ENCODE measurements around the gene TAF11L12.
"Not testable (repeated sequence)": the region's sequence is repeated elsewhere in the genome, so short reads cannot be mapped to it uniquely, and the experiment has no call there.

Gene TAF11L12

DNA sequence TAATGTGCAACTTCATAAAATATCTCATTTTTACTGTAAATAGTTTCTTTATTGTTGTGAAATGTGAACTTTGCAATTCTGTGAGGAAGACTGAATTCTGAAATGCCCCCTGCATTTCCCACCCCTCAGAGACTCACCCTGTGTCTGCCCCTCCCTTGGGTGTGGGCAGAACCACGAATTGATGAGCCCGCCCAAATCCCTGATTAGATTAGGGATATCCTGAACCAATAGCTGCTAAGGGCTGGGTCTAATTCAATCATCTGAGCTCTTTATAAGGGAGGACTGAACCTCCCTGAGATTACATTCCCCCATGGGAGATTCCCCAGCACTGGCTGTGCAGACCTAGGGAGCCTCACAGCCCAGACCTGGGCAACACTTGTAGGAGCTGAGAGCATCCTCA, at the start of gene TAF11L12:
Gene TAF11L12, plus strand, starts transcription at position 301 of the 400 bp plus-strand sequence.
- H3K9me3 ChIP-seq (ENCODE audit: control insufficient read depth, insufficient read depth, low read length); H3K9ac ChIP-seq (ENCODE audit: low read depth, low read length); H3K36me3 ChIP-seq (ENCODE audit: insufficient read depth, low read length); H3K4me1 ChIP-seq (ENCODE audit: insufficient read depth, low read length): not testable (repeated sequence)

DNA sequence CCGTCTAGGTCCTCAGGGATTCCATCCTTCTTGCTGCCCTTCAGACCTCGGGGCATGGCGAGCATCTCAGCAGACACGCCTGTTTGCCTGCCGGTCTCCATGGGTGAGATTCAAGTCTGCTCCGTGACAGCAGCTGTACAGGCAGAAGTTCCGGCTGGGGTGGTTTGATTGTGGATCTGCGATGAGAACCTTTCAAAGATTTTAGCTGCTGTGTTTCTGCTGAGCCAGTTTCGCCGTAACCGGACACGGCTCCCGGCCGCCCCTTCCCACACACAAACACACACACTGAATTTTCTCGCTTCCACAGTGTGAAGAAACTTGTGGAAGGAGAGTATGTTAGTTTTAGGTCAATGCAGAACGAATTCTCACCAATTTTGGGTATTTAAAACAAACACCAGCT, 24.5 kb upstream of the TAF11L12 start, which contains the start of gene TAF11L7:
Gene TAF11L7, minus strand, starts transcription at position 101 of the 400 bp plus-strand sequence.
- H3K9me3 ChIP-seq (ENCODE audit: control insufficient read depth, insufficient read depth, low read length); H3K9ac ChIP-seq (ENCODE audit: low read depth, low read length); H3K4me1 ChIP-seq (ENCODE audit: insufficient read depth, low read length); H3K36me3 ChIP-seq (ENCODE audit: insufficient read depth, low read length): not testable (repeated sequence)

DNA sequence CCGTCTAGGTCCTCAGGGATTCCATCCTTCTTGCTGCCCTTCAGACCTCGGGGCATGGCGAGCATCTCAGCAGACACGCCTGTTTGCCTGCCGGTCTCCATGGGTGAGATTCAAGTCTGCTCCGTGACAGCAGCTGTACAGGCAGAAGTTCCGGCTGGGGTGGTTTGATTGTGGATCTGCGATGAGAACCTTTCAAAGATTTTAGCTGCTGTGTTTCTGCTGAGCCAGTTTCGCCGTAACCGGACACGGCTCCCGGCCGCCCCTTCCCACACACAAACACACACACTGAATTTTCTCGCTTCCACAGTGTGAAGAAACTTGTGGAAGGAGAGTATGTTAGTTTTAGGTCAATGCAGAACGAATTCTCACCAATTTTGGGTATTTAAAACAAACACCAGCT, 19.3 kb upstream of the TAF11L12 start, which contains the start of gene TAF11L8:
Gene TAF11L8, minus strand, starts transcription at position 101 of the 400 bp plus-strand sequence.
- H3K9me3 ChIP-seq (ENCODE audit: control insufficient read depth, insufficient read depth, low read length); H3K36me3 ChIP-seq (ENCODE audit: insufficient read depth, low read length); H3K9ac ChIP-seq (ENCODE audit: low read depth, low read length): not testable (repeated sequence)

DNA sequence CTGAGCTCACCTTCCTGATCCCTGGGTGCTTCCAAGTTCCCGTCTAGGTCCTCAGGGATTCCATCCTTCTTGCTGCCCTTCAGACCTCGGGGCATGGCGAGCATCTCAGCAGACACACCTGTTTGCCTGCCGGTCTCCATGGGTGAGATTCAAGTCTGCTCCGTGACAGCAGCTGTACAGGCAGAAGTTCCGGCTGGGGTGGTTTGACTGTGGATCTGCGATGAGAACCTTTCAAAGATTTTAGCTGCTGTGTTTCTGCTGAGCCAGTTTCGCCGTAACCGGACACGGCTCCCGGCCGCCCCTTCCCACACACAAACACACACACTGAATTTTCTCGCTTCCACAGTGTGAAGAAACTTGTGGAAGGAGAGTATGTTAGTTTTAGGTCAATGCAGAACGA, 15.9 kb upstream of the TAF11L12 start, which contains the start of gene TAF11L9:
Gene TAF11L9, minus strand, starts transcription at position 140 of the 400 bp plus-strand sequence.
- H3K9me3 ChIP-seq (ENCODE audit: control insufficient read depth, insufficient read depth, low read length); H3K36me3 ChIP-seq (ENCODE audit: insufficient read depth, low read length); H3K4me1 ChIP-seq (ENCODE audit: insufficient read depth, low read length); H3K9ac ChIP-seq (ENCODE audit: low read depth, low read length): not testable (repeated sequence)

More for the DNA sequence above, 19.3 kb upstream of the TAF11L12 start, which contains the start of gene TAF11L8:
- not testable (repeated sequence) for H3K4me1 ChIP-seq (ENCODE audit: insufficient read depth, low read length)

DNA sequence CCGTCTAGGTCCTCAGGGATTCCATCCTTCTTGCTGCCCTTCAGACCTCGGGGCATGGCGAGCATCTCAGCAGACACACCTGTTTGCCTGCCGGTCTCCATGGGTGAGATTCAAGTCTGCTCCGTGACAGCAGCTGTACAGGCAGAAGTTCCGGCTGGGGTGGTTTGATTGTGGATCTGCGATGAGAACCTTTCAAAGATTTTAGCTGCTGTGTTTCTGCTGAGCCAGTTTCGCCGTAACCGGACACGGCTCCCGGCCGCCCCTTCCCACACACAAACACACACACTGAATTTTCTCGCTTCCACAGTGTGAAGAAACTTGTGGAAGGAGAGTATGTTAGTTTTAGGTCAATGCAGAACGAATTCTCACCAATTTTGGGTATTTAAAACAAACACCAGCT, 12.5 kb upstream of the TAF11L12 start, which contains the start of gene TAF11L10:
Gene TAF11L10, minus strand, starts transcription at position 101 of the 400 bp plus-strand sequence.
- H3K4me1 ChIP-seq (ENCODE audit: insufficient read depth, low read length); H3K9ac ChIP-seq (ENCODE audit: low read depth, low read length); H3K9me3 ChIP-seq (ENCODE audit: control insufficient read depth, insufficient read depth, low read length); H3K36me3 ChIP-seq (ENCODE audit: insufficient read depth, low read length): not testable (repeated sequence)

DNA sequence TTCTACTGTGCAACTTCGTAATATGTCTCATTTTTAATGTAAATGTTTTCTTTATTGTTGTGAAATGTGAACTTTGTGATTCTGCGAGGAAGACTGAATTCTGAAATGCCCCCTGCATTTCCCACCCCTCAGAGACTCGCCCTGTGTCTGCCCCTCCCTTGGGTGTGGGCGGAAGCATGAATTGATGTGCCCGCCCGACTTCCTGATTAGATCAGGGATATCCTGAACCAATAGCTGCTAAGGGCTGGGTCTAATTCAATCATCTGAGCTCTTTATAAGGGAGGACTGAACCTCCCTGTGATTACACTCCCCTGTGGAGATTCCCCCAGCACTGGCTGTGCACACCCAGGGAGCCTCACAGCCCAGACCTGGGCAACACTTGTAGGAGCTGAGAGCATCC, 6.3 kb upstream of the TAF11L12 start, which contains the start of gene TAF11L11:
Gene TAF11L11, plus strand, starts transcription at position 304 of the 400 bp plus-strand sequence.
- H3K9ac ChIP-seq (ENCODE audit: low read depth, low read length) = not testable (repeated sequence)

DNA sequence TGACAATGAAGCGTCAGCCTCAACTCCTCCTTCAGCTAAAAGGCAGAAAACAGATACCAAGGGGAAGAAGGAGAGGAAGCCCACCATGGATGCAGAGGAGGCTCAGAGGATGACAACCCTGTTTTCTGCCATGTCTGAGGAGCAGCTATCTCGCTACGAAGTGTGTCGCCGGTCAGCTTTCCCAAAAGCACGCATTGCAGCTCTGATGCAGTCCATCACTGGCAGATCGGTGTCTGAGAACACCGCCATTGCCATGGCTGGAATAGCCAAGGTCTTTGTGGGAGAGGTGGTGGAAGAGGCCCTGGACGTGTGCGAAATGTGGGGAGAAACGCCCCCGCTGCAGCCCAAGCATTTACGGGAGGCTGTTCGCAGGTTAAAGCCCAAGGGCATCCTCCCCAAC, 5.2 kb upstream of the TAF11L12 start:
- no peaks in the 10 kb centered on the region for H3K9me3 ChIP-seq (ENCODE audit: control insufficient read depth, insufficient read depth, low read length)
- H3K9ac ChIP-seq (ENCODE audit: low read depth, low read length) = no peak overlapping the region
- no peaks in the 10 kb centered on the region for H3K36me3 ChIP-seq (ENCODE audit: insufficient read depth, low read length)
- no peaks in the 10 kb centered on the region for H3K4me1 ChIP-seq (ENCODE audit: insufficient read depth, low read length)

More for the DNA sequence above, 6.3 kb upstream of the TAF11L12 start, which contains the start of gene TAF11L11:
- H3K9me3 ChIP-seq (ENCODE audit: control insufficient read depth, insufficient read depth, low read length); H3K36me3 ChIP-seq (ENCODE audit: insufficient read depth, low read length); H3K4me1 ChIP-seq (ENCODE audit: insufficient read depth, low read length): not testable (repeated sequence)

DNA sequence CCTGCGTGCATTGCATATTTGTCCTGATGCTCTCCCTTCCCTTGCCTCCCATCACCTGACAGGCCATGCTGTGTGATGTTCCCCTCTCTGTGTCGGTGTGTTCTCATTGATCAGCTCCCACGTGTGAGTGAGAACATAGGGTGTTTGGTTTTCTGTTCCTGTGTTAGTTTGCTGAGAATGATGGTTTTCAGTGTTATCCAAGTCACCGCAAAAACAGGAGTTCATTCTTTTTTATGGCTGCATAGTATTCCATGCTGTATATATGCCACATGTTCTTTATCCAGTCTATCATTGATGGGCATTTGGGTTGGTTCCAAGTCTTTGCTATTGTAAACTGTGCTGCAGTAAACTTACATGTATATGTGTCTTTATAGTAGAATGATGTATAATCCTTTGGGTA, 2.7 kb upstream of the TAF11L12 start:
- not testable (repeated sequence) for H3K9me3 ChIP-seq (ENCODE audit: control insufficient read depth, insufficient read depth, low read length); H3K9ac ChIP-seq (ENCODE audit: low read depth, low read length); H3K36me3 ChIP-seq (ENCODE audit: insufficient read depth, low read length); H3K4me1 ChIP-seq (ENCODE audit: insufficient read depth, low read length)

DNA sequence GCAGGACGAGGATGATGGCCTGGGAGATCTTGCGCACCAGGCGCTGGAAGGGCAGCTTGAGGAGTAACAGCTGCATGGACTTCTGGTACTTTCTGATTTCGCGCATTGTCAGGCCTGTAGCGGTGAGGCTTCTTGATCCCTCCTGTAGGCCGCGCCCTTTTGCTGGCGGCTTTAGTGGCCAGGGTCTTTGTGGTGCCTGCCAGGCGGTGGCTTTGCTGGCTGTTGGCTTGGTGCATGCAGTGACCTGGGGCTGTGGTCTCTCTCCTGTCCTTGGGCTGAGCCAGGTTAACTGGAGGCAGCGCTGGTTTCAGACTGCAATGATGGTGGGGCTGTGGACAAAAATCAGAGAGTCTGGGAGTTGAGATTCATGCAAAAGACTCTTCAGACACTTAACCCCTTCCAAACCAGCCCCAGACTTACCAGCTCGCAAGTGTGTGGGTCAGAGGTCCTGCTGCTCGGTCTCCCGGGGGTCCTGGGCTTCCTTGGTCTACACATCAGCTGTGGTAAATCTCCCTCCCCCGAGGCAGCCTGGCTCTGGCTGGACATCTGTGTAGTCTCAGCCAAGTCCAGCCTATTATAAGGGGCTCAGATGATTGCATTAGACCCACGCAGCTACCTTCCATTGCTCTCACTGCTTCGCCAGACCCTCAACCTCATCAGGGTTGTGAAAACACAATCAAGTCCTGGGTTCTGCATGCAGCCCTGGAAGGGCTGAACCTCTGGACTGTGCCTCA, 4.8 kb downstream of the TAF11L12 start:
- Histone ChIP-seq H3K36me3 (ENCODE audit: insufficient read depth, low read length) (no peaks in the 10 kb centered on the region), H3K9ac (ENCODE audit: low read depth, low read length) (no peak overlapping the region), H3K4me1 (ENCODE audit: insufficient read depth, low read length) (no peaks in the 10 kb centered on the region), H3K9me3 (ENCODE audit: control insufficient read depth, insufficient read depth, low read length) (no peaks in the 10 kb centered on the region)

DNA sequence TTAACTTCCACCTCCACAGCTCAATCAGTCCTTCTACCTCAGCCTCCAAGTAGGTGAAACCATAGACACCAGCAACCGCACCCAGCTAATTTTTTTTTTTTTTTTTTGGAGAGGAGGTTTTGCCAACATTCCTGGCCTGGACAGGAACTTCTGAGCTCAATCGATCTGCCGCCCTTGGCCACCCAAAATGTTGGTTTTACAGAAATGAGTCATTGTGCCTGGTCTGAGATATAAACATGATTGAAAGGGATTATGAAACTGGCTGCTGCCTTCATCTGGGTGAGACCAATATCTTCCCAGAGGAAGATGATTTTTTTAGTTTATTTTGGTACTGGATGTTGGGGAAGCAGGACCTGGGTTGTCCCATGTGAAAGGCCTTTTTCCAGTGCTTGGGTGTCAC, 9.2 kb downstream of the TAF11L12 start:
- no peaks in the 10 kb centered on the region for H3K36me3 ChIP-seq (ENCODE audit: insufficient read depth, low read length)
- H3K4me1 ChIP-seq (ENCODE audit: insufficient read depth, low read length) = no peaks in the 10 kb centered on the region
- H3K9ac ChIP-seq (ENCODE audit: low read depth, low read length) = no peak overlapping the region
- no peaks in the 10 kb centered on the region for H3K9me3 ChIP-seq (ENCODE audit: control insufficient read depth, insufficient read depth, low read length)

DNA sequence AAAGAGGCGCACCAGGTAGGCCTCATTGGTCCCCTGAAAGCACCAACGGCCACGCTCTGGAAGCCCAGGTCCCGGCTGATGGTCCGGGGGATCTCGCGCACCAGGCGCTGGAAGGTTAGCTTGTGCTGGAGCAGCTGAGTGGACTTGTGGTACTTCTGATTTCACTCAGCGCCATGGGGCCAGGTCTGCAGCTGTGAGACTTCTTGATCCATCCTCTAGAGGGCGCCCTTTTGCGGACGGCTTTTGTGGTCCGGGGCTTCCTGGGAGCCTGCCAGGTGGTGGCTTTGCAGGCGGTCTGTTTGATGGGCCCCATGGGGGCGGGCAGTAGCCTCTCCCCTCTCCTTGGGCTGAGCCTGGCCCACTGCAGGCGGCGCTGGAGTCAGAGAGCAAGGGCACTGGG, 10.4 kb downstream of the TAF11L12 start:
- Histone ChIP-seq H3K36me3 (ENCODE audit: insufficient read depth, low read length) (no peaks in the 10 kb centered on the region), H3K4me1 (ENCODE audit: insufficient read depth, low read length) (no peaks in the 10 kb centered on the region), H3K9me3 (ENCODE audit: control insufficient read depth, insufficient read depth, low read length) (no peaks in the 10 kb centered on the region), H3K9ac (ENCODE audit: low read depth, low read length) (no peak overlapping the region)

DNA sequence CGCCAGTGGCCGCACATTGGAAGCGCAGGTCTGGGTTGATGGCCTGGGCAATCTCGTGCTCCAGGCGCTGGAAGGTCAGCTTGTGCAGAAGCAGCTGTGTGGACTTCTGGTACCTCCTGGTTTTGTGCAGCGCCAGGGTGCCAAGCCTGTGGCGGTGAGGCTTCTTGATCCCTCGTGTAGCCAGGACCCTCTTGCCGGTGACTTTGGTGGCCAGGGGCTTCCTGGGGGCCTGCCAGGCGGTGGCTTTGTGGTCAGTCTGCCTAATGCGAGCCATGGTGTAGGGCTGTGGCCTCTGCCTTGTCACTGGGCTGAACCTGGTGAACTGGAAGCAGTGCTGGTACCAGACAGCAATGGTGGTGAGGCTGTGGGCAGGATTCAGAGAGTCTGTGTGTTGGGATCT, 15.5 kb downstream of the TAF11L12 start:
- Histone ChIP-seq H3K9me3 (ENCODE audit: control insufficient read depth, insufficient read depth, low read length) (no peaks in the 10 kb centered on the region), H3K36me3 (ENCODE audit: insufficient read depth, low read length) (no peaks in the 10 kb centered on the region), H3K4me1 (ENCODE audit: insufficient read depth, low read length) (no peaks in the 10 kb centered on the region), H3K9ac (ENCODE audit: low read depth, low read length) (no peak overlapping the region)

DNA sequence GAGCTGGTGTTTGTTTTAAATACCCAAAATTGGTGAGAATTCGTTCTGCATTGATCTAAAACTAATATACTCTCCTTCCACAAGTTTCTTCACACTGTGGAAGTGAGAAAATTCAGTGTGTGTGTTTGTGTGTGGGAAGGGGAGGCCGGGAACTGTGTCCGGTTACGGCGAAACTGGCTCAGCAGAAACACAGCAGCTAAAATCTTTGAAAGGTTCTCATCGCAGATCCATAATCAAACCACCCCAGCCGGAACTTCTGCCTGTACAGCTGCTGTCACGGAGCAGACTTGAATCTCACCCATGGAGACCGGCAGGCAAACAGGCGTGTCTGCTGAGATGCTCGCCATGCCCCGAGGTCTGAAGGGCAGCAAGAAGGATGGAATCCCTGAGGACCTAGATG, 21.6 kb downstream of the TAF11L12 start, which contains the start of gene TAF11L13:
Gene TAF11L13, plus strand, starts transcription at position 301 of the 400 bp plus-strand sequence.
- H3K36me3 ChIP-seq (ENCODE audit: insufficient read depth, low read length); H3K4me1 ChIP-seq (ENCODE audit: insufficient read depth, low read length); H3K9me3 ChIP-seq (ENCODE audit: control insufficient read depth, insufficient read depth, low read length); H3K9ac ChIP-seq (ENCODE audit: low read depth, low read length): not testable (repeated sequence)

DNA sequence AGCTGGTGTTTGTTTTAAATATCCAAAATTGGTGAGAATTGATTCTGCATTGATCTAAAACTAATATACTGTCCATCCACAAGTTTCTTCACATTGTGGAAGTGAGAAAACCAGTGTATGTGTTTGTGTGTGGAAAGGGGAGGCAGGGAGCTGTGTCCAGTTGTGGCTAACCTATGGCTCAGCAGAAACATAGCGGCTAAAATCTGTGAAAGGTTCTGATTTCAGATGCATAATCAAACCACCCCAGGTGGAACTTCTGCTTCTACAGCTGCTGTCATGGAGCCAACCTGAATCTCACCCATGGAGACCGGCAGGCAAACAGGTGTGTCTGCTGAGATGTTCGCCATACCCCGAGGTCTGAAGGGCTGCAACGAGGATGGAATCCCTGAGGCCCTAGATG, 24.0 kb downstream of the TAF11L12 start, which contains the start of gene TAF11L14:
Gene TAF11L14, plus strand, starts transcription at position 301 of the 400 bp plus-strand sequence.
- Histone ChIP-seq H3K4me1 (ENCODE audit: insufficient read depth, low read length) (no peaks in the 10 kb centered on the region), H3K36me3 (ENCODE audit: insufficient read depth, low read length) (no peaks in the 10 kb centered on the region), H3K9me3 (ENCODE audit: control insufficient read depth, insufficient read depth, low read length) (no peaks in the 10 kb centered on the region; the same call in 1 of the 2 replicates), H3K9ac (ENCODE audit: low read depth, low read length) (no peak within 1 kb of the TSS)

DNA sequence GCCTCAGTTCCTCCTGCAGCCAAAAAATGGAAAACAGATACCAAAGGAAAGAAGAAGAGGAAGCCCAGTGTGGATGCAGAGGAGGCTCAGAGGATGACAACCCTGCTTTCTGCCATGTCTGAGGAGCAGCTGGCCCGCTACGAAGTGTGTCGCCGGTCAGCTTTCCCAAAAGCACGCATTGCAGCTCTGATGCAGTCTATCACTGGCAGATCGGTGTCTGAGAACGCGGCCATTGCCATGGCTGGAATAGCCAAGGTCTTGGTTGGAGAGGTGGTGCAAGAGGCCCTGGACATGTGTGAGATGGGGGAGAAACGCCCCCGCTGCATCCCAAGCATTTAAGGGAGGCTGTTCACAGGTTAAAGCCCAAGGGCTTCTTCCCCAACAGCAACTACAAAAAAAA, 39.0 kb downstream of the TAF11L12 start:
- not testable (repeated sequence) for H3K9ac ChIP-seq (ENCODE audit: low read depth, low read length); H3K9me3 ChIP-seq (ENCODE audit: control insufficient read depth, insufficient read depth, low read length); H3K36me3 ChIP-seq (ENCODE audit: insufficient read depth, low read length); H3K4me1 ChIP-seq (ENCODE audit: insufficient read depth, low read length)

Measured in ES-I3 (cell line).